ENCODE measurements around the gene KIF18B.

KIF18B gene

GRCh38 chr17:44875761-44876160, 71.8 kb downstream of the KIF18B start:
- DNase-seq (ENCODE audit: low read depth), result no peak
